ENCODE measurements around the gene IRF4. TPM values are rescaled to one million over a fixed set of nuclear protein-coding genes. Genes with fewer than 3 reads are reported as not detected.

IRF4 gene
- total RNA-seq, 1 experiment from 2014 or later = 0.15 TPM

DNA sequence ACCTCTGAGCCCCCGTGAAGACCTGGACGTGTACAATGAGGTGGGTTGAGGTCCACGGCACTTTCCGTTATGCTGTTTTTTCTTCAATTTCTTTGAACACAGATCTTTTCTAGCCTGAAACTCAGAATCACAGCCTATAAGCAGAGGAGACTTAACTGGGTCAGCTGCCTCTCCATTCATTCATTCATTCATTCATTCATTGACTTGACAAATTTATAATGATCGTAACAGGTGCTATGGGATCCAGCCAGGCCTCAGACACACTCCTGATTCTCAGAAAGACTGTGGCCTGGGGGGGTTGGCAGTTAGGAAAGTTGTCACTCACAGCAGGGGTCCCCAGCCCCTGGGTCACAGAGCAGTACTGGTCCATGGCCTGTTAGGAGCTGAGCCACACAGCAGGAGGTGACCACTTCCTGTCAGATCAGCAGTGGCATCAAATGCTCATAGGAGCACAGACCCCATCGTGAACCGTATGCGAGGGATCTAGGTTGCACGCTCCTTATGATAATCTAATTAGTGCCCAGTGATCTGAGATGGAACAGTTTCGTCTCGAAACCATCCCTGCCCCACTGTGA lies 38.6 kb upstream of the IRF4 start:
- BruUV-seq (replicated peaks) = no TSS peak
- Histone ChIP-seq H3K4me3 (ENCODE audit: low read length) (no peak overlapping the region), H3K4me1 (ENCODE audit: insufficient read depth, low read length) (no peaks in the 10 kb centered on the region), H3K9me2 (replicated peaks; ENCODE audit: low read length) (no peaks in the 10 kb centered on the region), H3K36me3 (ENCODE audit: low read depth, low read length) (no peaks in the 10 kb centered on the region), H2AFZ (ENCODE audit: low read length) (no peak overlapping the region), H3K79me2 (ENCODE audit: low read length) (no peaks in the 10 kb centered on the region), H3K9ac (ENCODE audit: low read length) (no peak overlapping the region), H3F3A (ENCODE audit: low read length, unreplicated experiment) (no peaks in the 10 kb centered on the region), H4K20me1 (ENCODE audit: low read length) (no peaks in the 10 kb centered on the region), H3K27me3 (ENCODE audit: low read length) (no peaks in the 10 kb centered on the region), H3K4me2 (ENCODE audit: low read length) (no peak overlapping the region), H3K9me3 (ENCODE audit: low read length) (no peaks in the 10 kb centered on the region), H3K27ac (ENCODE audit: low read length) (no peak overlapping the region)
- TF ChIP-seq EZH2phosphoT487 (IDR thresholded peaks at IDR 0.05; ENCODE audit: borderline replicate concordance, low read length) (no peak), EZH2 (IDR thresholded peaks at IDR 0.05; ENCODE audit: low read length, unreplicated experiment) (no peak)
- TF ChIP-seq, protein P1, sequence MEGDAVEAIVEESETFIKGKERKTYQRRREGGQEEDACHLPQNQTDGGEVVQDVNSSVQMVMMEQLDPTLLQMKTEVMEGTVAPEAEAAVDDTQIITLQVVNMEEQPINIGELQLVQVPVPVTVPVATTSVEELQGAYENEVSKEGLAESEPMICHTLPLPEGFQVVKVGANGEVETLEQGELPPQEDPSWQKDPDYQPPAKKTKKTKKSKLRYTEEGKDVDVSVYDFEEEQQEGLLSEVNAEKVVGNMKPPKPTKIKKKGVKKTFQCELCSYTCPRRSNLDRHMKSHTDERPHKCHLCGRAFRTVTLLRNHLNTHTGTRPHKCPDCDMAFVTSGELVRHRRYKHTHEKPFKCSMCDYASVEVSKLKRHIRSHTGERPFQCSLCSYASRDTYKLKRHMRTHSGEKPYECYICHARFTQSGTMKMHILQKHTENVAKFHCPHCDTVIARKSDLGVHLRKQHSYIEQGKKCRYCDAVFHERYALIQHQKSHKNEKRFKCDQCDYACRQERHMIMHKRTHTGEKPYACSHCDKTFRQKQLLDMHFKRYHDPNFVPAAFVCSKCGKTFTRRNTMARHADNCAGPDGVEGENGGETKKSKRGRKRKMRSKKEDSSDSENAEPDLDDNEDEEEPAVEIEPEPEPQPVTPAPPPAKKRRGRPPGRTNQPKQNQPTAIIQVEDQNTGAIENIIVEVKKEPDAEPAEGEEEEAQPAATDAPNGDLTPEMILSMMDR (conservative IDR thresholded peaks at IDR 0.05; ENCODE audit: low read depth, low read length) = no peak
- intact Hi-C loops (cut with micrococcal nuclease) = no loop called here
- ATAC-seq (no peak), DNase-seq (no peak)
- POLR2A ChIA-PET (ENCODE audit: unreplicated experiment) = no interaction called here
- CTCF ChIA-PET = no interaction called here

DNA sequence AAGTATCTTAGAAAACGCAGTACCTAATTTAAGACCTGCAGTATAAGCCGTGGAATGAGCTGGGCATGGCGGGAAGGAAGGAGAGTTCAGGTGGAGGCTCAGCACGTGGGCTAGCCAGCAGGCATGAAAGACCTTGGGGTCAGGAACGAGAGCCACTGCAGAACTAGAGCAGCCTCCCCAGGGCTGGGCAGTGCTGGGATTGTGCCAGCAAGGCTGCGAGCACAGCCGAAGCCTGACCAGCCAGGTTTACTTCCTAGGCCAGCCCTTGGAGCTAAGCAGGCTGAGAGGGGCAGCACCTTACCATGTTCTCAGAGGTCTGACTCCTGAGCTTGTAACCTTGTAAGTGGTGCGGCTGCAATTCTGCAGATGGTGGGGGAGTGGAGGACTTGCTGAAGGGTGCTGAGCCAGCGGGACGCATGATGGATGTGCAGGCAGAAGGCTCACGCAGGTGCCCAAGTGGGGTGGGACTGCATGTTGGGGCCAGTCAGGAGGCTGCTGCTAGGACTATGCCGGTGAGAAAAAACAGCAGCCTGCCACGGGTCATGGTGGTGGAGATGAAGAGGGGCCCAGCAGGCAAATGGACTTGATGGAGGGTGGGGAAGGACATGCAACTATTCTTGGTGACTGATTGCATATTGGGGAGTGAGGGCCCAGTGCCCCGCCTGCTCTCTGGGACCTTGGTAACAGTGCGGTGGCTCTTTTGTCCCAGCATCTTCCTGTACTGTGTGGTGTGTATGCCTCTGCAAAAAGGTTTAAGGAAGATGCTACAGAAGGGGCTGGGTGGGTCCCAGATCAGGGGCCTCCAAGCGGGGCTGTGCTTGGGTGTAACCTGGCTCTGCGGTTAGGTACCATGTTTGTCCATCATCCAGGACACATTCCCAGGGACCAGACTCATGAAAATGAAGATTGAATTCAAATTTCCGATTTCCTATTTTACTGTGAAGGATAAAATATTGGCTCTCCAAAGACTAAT lies 37.6 kb upstream of the IRF4 start:
- no peaks in the 10 kb centered on the region for H3K9me2 ChIP-seq (replicated peaks; ENCODE audit: low read length)
- H4K20me1 ChIP-seq (ENCODE audit: low read length) = no peaks in the 10 kb centered on the region
- no peak for ATAC-seq
- no peaks in the 10 kb centered on the region for H3F3A ChIP-seq (ENCODE audit: low read length, unreplicated experiment)
- DNase-seq = no peak
- no peak overlapping the region for H2AFZ ChIP-seq (ENCODE audit: low read length)
- H3K4me1 ChIP-seq (ENCODE audit: insufficient read depth, low read length) = no peaks in the 10 kb centered on the region
- no peak overlapping the region for H3K27ac ChIP-seq (ENCODE audit: low read length)
- H3K79me2 ChIP-seq (ENCODE audit: low read length) = no peaks in the 10 kb centered on the region
- CTCF ChIA-PET = no interaction called here
- intact Hi-C loops (cut with micrococcal nuclease) = no loop called here
- POLR2A ChIA-PET (ENCODE audit: unreplicated experiment) = no interaction called here
- no peaks in the 10 kb centered on the region for H3K9me3 ChIP-seq (ENCODE audit: low read length)
- no peaks in the 10 kb centered on the region for H3K36me3 ChIP-seq (ENCODE audit: low read depth, low read length)
- H3K9ac ChIP-seq (ENCODE audit: low read length) = no peak overlapping the region
- TF ChIP-seq EZH2 (IDR thresholded peaks at IDR 0.05; ENCODE audit: low read length, unreplicated experiment) = no peak
- TF ChIP-seq, protein P1 (conservative IDR thresholded peaks at IDR 0.05; ENCODE audit: low read depth, low read length) = no peak
- no peak for TF ChIP-seq EZH2phosphoT487 (IDR thresholded peaks at IDR 0.05; ENCODE audit: borderline replicate concordance, low read length)
- no peaks in the 10 kb centered on the region for H3K27me3 ChIP-seq (ENCODE audit: low read length)
- H3K4me3 ChIP-seq (ENCODE audit: low read length) = no peak overlapping the region
- BruUV-seq (replicated peaks) = no TSS peak
- no peak overlapping the region for H3K4me2 ChIP-seq (ENCODE audit: low read length)
